ENCODE measurements around the gene UBE2QL1.

The UBE2QL1 gene

GRCh38 chr5:6467591-6467990 is 18.9 kb downstream of the UBE2QL1 start:
- TF ChIP-seq CTCF (IDR thresholded peaks at IDR 0.05; ENCODE audit: insufficient read depth, low read length, poor library complexity, severe bottlenecking) (no peak), EZH2phosphoT487 (conservative IDR thresholded peaks at IDR 0.05; ENCODE audit: low read length) (no peak)
- Histone ChIP-seq H4K20me1 (ENCODE audit: low read depth, low read length) (no peaks in the 10 kb centered on the region), H3K9me3 (ENCODE audit: insufficient read depth, low read length) (no peaks in the 10 kb centered on the region), H3K27ac (ENCODE audit: low read depth, low read length) (no peak overlapping the region), H3K4me2 (ENCODE audit: low read depth, low read length, poor library complexity, severe bottlenecking) (no peak overlapping the region), H2AFZ (ENCODE audit: low read depth, low read length, severe bottlenecking) (no peak overlapping the region), H3K9ac (ENCODE audit: low read length) (no peak overlapping the region), H3F3A (ENCODE audit: insufficient read depth) (no peaks in the 10 kb centered on the region), H3K79me2 (ENCODE audit: insufficient read depth, low read length) (no peaks in the 10 kb centered on the region), H3K27me3 (ENCODE audit: low read length) (no peaks in the 10 kb centered on the region), H3K4me3 (ENCODE audit: insufficient read depth, low read length, poor library complexity, severe bottlenecking) (no peak overlapping the region), H3K9me2 (replicated peaks; ENCODE audit: insufficient read depth, low read length) (no peaks in the 10 kb centered on the region), H3K36me3 (ENCODE audit: low read length) (no peaks in the 10 kb centered on the region)

GRCh38 chr5:6468104-6468503 is 19.4 kb downstream of the UBE2QL1 start:
- no peaks in the 10 kb centered on the region for H3K9me2 ChIP-seq (replicated peaks; ENCODE audit: insufficient read depth, low read length)
- H3K27ac ChIP-seq (ENCODE audit: low read depth, low read length): no peak overlapping the region
- H3K4me2 ChIP-seq (ENCODE audit: low read depth, low read length, poor library complexity, severe bottlenecking): no peak overlapping the region
- no peak for TF ChIP-seq CTCF (IDR thresholded peaks at IDR 0.05; ENCODE audit: insufficient read depth, low read length, poor library complexity, severe bottlenecking)
- TF ChIP-seq EZH2phosphoT487 (conservative IDR thresholded peaks at IDR 0.05; ENCODE audit: low read length): no peak
- no peaks in the 10 kb centered on the region for H4K20me1 ChIP-seq (ENCODE audit: low read depth, low read length)
- H3F3A ChIP-seq (ENCODE audit: insufficient read depth): no peaks in the 10 kb centered on the region
- no peaks in the 10 kb centered on the region for H3K27me3 ChIP-seq (ENCODE audit: low read length)
- no peak overlapping the region for H3K9ac ChIP-seq (ENCODE audit: low read length)
- H3K36me3 ChIP-seq (ENCODE audit: low read length): no peaks in the 10 kb centered on the region
- H3K79me2 ChIP-seq (ENCODE audit: insufficient read depth, low read length): no peaks in the 10 kb centered on the region
- H3K9me3 ChIP-seq (ENCODE audit: insufficient read depth, low read length): no peaks in the 10 kb centered on the region
- H3K4me3 ChIP-seq (ENCODE audit: insufficient read depth, low read length, poor library complexity, severe bottlenecking): no peak overlapping the region
- H2AFZ ChIP-seq (ENCODE audit: low read depth, low read length, severe bottlenecking): no peak overlapping the region

GRCh38 chr5:6468870-6469269 is 20.2 kb downstream of the UBE2QL1 start:
- TF ChIP-seq EZH2phosphoT487 (conservative IDR thresholded peaks at IDR 0.05; ENCODE audit: low read length): no peak
- no peak for TF ChIP-seq CTCF (IDR thresholded peaks at IDR 0.05; ENCODE audit: insufficient read depth, low read length, poor library complexity, severe bottlenecking)

More at GRCh38 chr5:6468870-6469269, 20.2 kb downstream of the UBE2QL1 start:
- H3K27ac ChIP-seq (ENCODE audit: low read depth, low read length): no peak overlapping the region
- H3K9me2 ChIP-seq (replicated peaks; ENCODE audit: insufficient read depth, low read length): no peaks in the 10 kb centered on the region
- H3K4me3 ChIP-seq (ENCODE audit: insufficient read depth, low read length, poor library complexity, severe bottlenecking): no peak overlapping the region
- no peaks in the 10 kb centered on the region for H3K36me3 ChIP-seq (ENCODE audit: low read length)
- no peaks in the 10 kb centered on the region for H3K9me3 ChIP-seq (ENCODE audit: insufficient read depth, low read length)
- no peak overlapping the region for H2AFZ ChIP-seq (ENCODE audit: low read depth, low read length, severe bottlenecking)
- H4K20me1 ChIP-seq (ENCODE audit: low read depth, low read length): no peaks in the 10 kb centered on the region
- H3K4me2 ChIP-seq (ENCODE audit: low read depth, low read length, poor library complexity, severe bottlenecking): no peak overlapping the region
- no peaks in the 10 kb centered on the region for H3K27me3 ChIP-seq (ENCODE audit: low read length)
- H3K79me2 ChIP-seq (ENCODE audit: insufficient read depth, low read length): no peaks in the 10 kb centered on the region
- H3K9ac ChIP-seq (ENCODE audit: low read length): no peak overlapping the region
- H3F3A ChIP-seq (ENCODE audit: insufficient read depth): no peaks in the 10 kb centered on the region

Data from SU-DHL-6 (cell line).